CD4-positive, alpha-beta T cell treated with Interleukin-15 for 4 hours (primary cell): Measurements from ENCODE around the gene UST.

Experiments
- DNase-seq: peaks from one replicate; pipeline ENCODE4 v3.0.0-alpha.2; 2020; ENCODE audit warnings: low spot score

Gene UST

DNA sequence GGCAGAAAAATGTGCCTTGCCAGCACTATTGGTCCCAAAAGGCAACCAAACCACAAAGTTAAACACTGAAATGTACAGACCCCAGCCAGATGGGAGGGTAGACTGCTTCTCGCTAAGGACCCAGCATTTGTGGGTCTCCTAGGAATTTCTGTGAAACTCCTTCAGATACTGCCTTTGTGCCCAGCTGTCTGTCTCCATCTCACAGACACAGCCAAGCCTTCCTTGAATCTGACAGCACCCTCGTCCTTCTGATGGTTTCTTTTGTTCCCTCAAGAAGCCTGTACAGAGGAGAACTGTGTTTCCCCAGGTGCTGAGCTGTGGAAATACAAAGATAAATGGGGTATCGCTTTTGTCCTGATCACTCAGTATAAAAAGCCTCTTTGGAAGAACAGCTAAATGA is 316.6 kb downstream of the UST start:
- no peak for DNase-seq

DNA sequence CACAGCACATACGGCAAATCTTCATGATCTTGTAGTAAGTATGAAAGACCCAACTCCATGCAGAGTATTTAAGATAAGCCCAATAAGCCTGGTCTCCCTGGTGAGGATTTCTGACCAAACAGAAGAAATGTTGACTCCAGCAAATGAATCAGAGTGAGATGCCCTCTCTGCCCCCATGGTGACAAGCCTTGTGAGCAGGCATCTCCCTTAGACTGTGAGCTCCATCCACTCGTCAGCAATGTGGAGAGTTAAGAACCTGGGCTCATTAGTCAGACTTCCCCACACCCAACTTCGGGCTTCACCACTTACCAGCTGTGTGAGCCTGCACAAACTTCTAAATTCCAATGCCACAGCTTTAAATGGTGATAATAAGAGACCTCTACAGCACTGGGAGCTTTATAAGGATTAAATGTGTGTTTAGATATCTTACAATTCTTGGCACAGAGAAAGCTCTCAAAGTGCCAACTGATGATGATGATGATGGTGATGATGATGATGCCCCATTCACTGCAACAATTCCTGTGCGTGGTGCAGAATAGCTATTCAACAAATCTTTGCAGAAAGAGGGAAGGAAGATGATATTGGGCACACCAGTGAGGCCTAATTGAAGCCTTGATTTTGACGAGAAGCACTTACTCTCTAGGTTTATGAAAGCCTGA is 317.3 kb downstream of the UST start:
- DNase-seq, result no peak

DNA sequence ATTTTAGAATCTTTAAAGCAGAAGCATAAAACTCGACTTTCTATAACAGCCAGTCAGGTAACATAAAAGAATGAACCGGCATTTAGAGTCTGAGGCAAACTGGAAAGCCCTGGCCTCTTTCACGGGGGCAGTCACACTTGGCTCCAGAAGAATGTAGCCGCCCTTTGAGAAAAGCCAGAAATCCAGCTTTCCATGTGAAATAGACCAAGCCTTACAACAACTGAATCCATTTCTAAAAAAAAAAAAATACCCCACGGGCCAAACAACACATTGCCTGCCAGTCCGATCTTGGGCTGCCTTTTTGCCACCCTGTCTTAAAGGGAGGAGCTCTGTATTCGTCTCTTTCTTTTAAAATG is 317.8 kb downstream of the UST start:
- DNase-seq, result no peak

DNA sequence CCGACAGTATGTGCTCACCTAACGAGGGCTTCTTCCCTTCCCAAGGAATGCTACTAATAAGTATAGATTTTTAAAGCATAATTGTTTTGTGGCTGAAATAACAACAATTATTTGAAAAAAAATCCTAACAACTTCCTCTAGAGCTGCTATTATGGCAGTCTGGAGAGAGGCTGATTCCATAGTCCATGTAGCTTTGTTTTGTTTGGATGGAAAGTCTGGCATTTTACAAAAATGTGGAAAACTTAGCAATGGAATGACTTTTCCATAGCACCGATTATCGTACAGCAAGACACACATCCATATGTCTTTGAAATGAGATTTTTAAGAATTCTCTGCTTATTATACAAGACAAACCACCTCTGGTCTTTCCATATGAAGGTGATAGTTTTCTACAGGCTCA is 318.3 kb downstream of the UST start:
- DNase-seq, result no peak

DNA sequence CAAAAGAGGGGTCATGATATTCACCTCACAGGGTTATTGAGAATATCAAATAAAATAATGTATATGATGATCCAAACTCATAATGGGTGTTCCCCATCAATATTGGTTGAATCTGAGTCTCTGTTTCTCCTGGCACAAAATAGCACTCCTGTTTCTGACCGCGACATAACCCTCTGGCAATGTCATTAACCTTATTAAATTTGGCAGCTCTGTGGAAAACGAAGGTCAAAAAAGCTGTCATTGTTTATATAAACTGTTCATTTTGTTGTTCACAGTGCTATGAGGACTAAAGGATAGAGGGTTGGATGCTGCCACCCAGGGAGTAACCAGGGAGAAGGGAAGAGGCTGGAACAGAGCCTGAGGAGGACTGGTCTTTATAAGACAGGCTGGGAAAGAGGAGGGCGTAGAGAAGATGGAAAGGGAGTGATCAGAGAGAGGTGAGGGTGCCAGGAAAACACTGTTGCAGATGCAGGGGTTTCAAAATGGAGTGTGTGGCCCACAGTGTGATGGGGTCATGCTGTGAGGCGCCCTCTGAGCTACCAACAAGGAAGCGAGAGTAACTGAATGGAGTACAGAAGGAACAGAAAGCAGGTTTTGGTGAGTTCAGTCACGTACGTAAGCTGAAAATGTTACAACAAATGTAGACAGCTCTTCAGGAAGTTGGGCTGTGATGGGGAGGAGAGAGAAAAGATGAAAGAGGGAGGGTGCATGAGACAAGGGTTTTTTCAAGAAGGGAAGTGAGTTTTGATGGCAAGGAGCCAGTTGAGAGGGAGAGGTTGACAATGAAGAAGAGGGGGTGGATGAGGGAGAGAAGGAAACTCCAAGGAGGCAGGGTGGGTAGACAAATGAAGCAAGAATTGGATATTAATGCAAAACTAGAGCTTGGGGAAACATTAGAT is 319.1 kb downstream of the UST start:
- peak; percentile 73 for DNase-seq

DNA sequence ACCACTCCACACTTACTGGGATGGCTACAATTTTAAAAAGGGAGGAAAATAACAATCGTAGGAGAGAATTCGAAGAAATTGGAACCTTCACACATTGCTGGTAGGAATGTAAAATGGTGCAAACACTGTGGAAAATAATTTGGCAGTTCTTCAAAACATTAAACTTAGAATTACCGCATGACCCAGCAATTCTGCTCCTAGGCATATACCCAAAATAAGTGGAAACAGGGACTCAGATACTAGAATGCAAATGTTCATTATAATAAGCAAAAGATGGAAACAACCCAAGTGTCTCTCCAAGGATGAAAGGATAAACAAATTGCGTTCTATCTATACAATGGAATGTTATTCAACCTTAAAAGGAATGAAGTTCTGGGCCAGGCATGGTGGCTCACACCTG is 325.2 kb downstream of the UST start:
- no peak for DNase-seq

DNA sequence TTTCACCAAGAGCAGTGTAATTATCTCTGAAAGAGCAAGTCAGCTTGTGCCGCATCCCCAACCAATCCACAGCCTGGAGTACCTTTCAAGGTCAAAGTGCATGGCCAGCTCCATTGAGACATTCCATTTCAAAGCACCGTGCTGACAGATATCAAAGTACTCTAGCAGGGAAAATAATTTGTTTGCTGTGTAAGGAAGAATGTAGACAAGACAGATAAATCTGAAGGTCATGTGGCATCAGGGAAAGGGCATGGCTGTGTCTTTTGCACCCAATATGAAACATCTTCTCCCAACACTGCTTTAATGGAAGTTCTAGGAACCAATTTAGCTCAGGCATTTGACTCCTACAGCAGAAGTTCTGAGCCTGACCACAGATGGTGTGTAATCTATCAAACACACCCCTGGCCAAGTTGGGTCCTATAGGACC is 328.0 kb downstream of the UST start:
- DNase-seq, result no peak

DNA sequence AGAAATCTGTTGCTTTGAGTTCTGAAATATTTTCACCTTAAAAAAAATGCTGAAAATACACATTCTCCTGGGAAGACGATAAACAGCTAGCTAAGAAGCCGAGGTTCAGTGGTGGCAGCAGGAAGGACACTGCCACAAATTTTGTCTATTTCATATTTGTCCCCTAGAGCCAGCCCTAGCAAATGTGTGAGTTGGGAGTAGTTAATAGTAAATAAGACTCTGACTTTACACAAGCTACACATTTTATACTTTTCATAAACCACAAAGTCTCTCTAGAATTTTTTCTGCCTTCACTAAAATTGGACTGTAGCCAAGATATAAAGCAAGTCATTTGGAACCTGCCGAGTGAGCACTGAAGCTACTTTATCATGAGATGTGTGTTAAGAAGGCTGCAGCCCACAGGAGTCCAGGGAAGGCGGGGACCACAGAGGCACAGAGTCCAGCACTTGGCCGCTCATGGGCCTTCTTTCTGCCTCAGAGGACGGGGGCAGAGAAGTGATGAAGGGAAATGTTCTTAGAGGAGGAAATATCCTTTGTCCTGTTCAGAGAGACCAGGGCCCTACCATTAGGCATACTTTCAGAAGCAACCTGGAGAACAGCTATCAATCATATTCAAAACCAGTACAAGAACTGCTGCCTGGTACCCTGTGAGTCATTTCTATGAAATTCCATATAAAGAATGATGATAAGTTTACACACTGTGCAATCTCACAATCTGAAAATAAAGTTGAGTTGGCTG is 329.0 kb downstream of the UST start:
- DNase-seq, result no peak

DNA sequence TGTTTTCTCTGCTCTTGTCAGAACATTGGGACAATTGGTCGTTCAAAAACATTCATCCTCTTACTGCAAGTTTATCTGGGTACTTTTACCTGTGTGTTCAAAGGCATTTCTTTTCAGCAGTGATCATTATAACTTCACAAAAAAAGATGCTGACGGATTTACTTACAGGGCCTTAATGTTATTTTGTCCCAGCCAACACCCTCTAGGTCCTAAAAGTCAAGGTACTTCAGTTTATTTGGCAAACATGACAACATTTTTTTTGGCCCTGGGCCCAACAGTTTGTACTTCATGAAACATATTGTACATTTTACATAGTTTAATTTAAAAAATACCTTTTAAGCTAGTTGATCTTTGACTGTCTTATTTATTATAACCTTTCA is 329.5 kb downstream of the UST start:
- no peak for DNase-seq

DNA sequence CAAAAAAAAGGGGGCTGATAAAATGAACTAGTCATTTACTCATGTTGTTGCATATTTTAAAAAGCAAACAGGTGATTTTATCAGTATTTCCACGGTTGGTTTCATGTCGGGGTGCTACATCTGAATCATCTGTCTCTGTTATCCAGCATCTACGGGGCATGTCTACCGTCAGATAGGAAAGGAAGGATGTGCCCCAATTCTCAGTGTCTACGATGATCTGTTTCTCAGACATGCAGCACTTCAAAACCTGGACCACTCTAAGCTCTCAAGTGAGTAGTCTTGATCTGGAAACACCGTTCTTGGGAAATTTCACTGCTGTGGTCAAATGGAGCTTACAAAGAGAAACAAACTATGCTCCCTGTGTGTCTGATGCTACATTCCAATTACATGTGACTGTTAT is 330.4 kb downstream of the UST start:
- DNase-seq, result peak; percentile 64

DNA sequence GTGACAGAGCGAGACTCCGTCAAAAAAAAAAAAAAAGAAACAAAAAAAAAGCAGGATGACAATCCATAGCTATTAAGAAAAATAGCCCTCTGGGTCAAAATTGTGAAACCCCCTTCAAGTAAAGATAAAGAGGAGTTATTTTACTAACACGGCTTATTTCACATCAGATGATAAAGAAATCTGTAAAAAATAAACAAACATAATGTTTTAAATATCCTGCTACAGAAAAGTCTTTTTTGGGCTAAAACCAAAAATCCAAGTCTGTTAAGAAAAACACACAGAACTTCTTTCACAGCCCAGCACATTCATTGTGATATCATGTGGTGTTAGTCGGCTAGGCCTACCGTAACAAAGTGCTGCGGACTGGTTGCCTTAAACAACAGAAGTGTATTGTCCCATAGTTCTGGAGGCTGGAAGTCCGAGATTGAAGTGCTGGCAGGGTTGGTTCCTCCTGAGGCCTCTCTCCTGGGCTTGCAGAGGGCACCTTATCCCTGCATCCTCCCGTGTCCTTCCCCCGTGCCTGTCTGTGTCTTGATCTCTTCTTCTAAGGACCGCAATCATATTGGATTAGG is 331.5 kb downstream of the UST start:
- no peak for DNase-seq

DNA sequence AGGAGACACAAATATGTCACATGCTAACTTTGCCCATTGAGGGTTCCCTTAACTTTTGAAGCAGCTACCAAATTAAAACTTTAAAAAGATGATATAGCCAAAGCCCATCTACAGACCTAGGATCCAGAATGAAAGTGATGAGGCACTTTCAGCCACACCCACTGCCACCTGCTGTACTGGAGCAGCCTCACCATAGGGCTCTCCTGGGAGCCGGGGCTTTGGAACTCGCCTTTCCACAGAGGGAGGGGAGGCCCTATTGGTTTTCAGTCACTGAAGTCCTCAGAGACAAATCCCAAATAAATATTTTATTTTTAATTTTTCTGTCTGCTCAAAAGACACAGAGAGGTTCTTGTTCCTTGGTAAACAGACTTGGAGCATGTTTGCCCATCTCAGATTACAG is 332.6 kb downstream of the UST start:
- no peak for DNase-seq

DNA sequence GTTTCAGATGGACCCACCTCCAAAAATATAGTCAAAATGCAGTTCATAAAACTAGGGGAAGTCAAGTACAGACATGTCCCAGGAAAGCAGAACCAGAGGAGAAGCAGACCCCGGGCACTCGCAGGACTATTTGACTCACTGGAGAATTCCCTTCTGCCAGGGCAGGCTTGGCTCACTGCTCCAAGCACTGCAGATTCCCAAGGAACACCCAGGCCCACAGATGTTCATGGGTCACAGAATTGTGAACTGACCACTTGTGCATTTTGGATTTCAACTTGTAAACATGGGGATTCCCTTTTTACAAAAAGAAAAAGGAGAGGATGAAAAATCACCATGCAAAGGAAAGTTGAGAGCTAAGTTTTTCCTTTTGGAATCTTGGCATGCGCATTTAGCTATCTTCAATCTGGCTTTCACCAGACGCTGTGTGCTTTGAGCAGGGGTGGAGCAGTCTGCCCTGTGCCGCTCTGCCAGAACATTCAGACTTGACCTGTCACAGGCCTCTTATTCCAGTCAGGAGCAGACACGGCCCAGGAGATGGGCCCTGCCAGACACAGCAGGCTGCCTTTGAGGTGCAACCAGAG is 333.2 kb downstream of the UST start:
- DNase-seq, result no peak

DNA sequence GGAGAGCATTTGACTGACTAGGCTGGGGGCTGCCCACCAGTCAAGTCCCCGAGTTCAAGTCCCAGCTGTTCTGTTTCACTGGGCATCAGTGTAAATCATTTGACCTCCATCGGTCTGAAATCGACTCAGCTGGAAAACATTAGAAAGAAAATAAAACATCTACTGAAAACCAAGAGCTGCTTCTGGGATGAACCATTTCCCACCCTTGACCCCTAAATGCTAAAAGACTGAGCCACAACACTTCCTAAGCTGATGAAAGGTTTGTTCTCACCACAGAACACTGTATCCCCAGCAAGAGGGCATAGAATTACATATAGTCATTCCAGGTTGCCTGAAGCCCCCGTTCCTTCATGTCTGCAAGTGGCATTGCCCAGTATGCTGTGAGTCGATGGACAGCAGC is 333.7 kb downstream of the UST start:
- no peak for DNase-seq

DNA sequence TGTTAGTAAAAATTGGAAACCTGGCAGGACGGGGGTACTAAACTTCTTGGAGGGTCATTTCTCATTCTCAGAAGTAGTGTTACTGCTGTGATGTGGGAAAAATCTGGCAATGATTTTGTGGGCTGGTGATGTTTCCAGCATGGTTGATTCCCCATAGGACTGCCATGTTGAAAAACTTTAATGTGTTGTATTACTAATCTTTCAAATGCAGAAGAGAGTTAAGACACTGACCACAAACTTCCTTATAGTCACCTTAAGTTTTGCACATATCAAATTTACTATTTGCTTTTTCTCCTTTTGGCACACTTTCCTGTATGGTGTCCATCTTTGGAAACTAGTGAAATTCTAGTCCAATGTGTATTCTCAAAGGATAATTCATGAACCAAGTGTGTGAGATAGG is 334.5 kb downstream of the UST start:
- DNase-seq, result no peak

DNA sequence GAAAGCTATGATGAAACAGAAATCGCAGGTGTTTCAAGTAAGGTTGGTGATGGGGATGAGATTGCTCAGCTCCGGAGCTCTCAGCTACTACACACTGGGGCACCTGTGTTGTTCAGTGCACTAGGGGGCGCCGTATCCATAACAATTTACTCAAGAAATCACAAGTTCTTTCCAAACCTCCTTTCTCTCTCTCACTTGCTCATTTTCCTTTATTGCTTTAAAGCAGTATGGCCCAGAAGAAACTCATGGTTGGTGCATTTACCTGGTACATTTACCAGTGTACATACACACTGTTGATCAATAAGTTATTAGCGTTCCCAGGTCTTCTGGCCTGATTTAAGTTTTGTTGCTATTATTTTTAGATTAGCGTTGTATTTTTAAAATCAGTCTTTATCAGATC is 335.5 kb downstream of the UST start:
- peak; percentile 90 for DNase-seq

DNA sequence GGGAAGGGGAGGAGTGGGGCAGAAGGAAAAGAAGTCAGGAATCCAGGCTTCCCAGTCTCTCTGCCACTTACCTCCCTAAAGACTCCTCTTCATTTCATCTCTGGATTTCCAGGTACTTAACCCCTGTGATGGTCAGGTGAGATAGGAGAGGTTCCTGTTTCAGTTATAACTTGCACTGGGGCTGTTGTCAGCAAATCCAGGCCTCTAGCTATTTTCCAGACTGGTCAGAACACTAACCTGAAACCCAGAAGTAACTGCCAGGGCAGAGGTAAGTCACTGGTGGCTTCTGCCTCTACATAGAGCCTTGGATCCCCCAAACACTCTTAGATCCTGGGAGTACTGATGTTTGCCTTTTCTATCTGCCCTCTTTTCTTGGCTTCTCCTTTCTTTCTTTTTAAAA is 337.2 kb downstream of the UST start:
- no peak for DNase-seq

DNA sequence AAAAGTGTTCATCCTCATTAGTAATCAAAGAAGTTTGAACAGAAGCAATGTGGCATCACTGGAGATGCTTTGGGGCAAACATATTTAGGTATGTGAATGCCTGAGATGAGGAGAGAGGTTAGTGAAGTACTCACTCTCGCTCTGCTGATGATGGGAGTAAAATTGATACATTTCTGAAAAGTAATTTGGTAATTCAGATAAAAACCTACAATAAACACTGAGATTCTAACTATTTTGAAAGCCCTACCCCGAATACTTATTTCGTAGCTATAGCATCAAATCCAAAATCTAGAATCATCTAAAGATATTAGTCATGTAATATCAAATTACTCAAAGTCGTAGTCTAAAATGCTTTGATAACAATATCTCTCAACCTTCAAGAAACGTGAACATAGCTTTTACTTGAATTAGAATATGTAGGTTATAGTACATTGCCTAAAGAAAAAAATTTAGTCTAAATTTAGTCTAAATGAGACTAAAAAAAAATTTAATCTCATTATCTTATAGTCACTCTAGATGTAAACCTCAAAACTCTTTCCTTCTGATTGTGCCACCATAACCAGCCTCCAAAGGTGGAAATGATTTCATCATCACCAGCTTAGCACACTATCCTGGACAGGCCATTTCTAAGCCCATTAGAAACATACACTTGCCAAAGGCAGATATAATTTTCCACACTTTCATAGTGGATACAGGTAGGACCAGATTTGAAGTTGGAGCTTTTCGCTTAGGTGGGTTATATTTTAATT is 338.2 kb downstream of the UST start:
- DNase-seq, result peak; percentile 44

DNA sequence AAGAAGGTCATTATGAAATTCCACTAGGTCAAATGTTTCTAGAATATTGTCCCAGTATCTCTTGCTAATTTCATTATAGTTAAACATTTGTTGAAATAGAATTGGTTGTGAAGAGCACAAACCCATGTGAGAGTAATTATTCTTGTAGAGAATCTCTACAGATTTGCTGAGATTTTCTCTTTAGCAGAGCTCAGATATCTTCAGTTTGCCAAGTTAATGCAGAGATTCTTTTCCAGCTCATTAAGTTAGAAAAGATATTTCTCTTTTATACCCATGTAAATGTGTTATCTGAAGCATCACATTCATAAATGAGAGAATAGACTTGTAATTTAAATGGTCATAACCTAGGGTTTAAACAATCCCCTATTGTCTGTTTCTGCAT is 338.7 kb downstream of the UST start:
- no peak for DNase-seq

DNA sequence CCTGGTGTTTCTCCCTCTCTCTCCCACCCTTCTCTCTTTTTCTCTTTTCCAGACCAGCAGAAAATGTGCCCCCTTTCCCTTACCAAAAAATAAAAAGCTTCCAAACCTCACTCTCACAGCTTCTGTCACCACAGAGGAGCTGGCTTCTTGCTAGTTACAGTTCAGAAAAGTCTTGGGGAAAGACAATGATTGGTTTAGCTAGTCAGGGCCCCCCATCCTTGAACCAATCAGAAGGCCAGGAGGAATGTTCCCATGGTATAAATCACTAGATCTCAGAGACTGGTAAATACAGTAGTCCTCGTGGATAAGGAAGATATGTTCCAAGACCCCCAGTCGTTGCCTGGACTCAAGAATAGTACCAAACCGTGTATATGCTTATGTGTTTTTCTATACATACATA is 339.5 kb downstream of the UST start:
- DNase-seq, result no peak

DNA sequence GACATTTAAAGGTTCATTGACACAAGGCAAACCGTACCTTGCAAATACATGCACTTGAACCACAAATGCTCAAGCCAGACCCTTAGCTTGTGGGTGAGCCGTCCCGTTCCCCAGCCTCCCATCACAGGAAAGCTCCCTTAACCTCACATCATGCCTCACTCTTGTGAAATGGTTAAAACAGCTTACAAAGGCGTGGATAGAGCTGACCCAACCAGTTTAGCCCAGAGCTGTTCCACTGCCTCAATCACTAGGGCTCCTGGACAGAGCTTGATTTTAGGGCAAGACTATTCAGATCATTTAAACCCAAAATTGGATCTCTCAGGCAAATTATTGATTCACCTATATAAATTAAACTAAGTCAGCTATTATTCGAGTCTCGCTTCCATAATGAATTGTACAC is 341.1 kb downstream of the UST start:
- no peak for DNase-seq

DNA sequence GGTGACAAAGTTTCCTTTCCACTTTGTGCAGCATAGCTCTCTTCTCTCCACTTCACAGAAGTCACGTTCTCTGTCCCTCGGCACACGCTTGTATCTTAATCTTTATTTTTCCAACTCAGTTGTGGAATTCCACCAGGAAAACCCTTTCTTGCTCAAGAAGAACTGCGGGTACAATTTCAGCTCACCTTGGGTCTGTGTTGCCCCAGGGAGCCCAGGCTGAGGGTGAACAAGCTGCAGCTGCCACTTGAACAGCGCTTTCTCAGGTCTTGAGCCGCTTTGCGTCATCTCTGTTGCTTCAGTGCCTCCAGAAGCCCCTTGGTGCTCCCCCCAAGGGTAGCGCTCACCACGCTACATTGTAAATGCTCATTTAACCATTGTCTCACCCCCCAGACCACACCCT is 341.5 kb downstream of the UST start:
- DNase-seq, result no peak
